CD4-positive, alpha-beta T cell (primary cell): ENCODE data around the gene TMEFF2. TPM values are rescaled to one million over a fixed set of nuclear protein-coding genes. Genes with fewer than 3 reads are reported as not detected.

ENCODE experiments used
- ATAC-seq: fragments of 200-7000 bp; cut with Tn5 transposase; one replicate; pipeline ENCODE4 v1.10.0; 2022; ENCODE audit warnings: mild to moderate bottlenecking; ENCODE audit not compliant: poor library complexity
- CTCF ChIA-PET: fragments of 350-600 bp; sonication (Branson Sonifier 250); formaldehyde crosslinking; loops from one replicate; lab custom pipeline; 2021; ENCODE audit warnings: antibody characterized with exemption, inconsistent platforms; lab: Charles Lee
- POLR2A ChIA-PET: fragments of 350-600 bp; sonication (Branson Sonifier 250); formaldehyde crosslinking; loops from one replicate; lab custom pipeline; 2021; ENCODE audit warnings: antibody characterized with exemption, inconsistent platforms; lab: Charles Lee
- DNase-seq, 14 experiments: peaks; one replicate each; pipeline ENCODE4 v3.0.0-alpha.2; 2013 to 2020; ENCODE audit warnings: mixed read lengths in 2 of 14
- H3K27ac ChIP-seq, 2 donors: one replicate each; pipeline versions ENCODE4 v1.5.1 to v1.7.0; 2013; ENCODE audit warnings: low read length in 2 of 2, low read depth in 1 of 2, mild to moderate bottlenecking in 1 of 2
- H3K27me3 ChIP-seq, 2 experiments: 1 replicate in 1 of 2; 2 replicates in 1 of 2; pipeline versions ENCODE4 v1.6.1 to v1.7.0; 2013; ENCODE audit warnings: low read length in 2 of 2, control low read depth in 1 of 2, mild to moderate bottlenecking in 1 of 2, moderate library complexity in 1 of 2; ENCODE audit not compliant: insufficient read depth in 2 of 2, control insufficient read depth in 1 of 2
- H3K36me3 ChIP-seq: one replicate; pipeline ENCODE4 v1.6.1; 2013; ENCODE audit warnings: low read length, control low read depth; ENCODE audit not compliant: insufficient read depth
- H3K4me1 ChIP-seq: one replicate; pipeline ENCODE4 v1.6.1; 2013; ENCODE audit warnings: low read length, control low read depth; ENCODE audit not compliant: insufficient read depth
- H3K4me3 ChIP-seq: one replicate; pipeline ENCODE4 v1.5.1; 2013; ENCODE audit warnings: mild to moderate bottlenecking, low read length, moderate library complexity
- H3K9me3 ChIP-seq, 2 experiments: 1 replicate in 1 of 2; 2 replicates in 1 of 2; pipeline versions ENCODE4 v1.6.1 to v1.7.0; 2013; ENCODE audit warnings: low read length in 2 of 2, mild to moderate bottlenecking in 2 of 2, control low read depth in 1 of 2, moderate library complexity in 1 of 2; ENCODE audit not compliant: control insufficient read depth in 1 of 2, insufficient read depth in 1 of 2
- H3K27ac Mint-ChIP-seq: one replicate; pipeline ENCODE4 v1.8.0; 2020; ENCODE audit warnings: mixed read lengths
- H3K27me3 Mint-ChIP-seq: one replicate; pipeline ENCODE4 v1.8.0; 2021; ENCODE audit warnings: mixed read lengths
- H3K36me3 Mint-ChIP-seq: one replicate; pipeline ENCODE4 v1.8.0; 2021; ENCODE audit warnings: low read depth, mixed read lengths
- H3K4me1 Mint-ChIP-seq: one replicate; pipeline ENCODE4 v1.8.0; 2021; ENCODE audit warnings: low read depth, mixed read lengths
- H3K4me3 Mint-ChIP-seq: one replicate; pipeline ENCODE4 v1.8.0; 2020; ENCODE audit warnings: mild to moderate bottlenecking, mixed read lengths
- H3K9me3 Mint-ChIP-seq: one replicate; pipeline ENCODE4 v1.8.0; 2020; ENCODE audit warnings: mixed read lengths
- intact Hi-C, 2 experiments: fragments of 100-400 bp; cut with DNase I in 1 of 2; cut with micrococcal nuclease in 1 of 2; formaldehyde crosslinking; loops; one replicate each; pipeline versions ENCODE4 v1.15.1 to v1.9.0; 2023 to 2025; cut with DNase I, micrococcal nuclease
- total RNA-seq, 174 experiments: library from RNA in 2 of 174; stranded (reverse) in 2 of 174; gene quantifications; one replicate each; pipeline ENCODE4 v1.2.3 and lab custom pipeline; 2021 to 2026
- TF ChIP-seq, protein P1 (sequence below): fragments of 200-600 bp; IDR thresholded peaks from one replicate; pipeline ENCODE4 v1.8.0; 2022; ENCODE audit warnings: antibody characterized with exemption, mild to moderate bottlenecking

TMEFF2 gene
- total RNA-seq, 2 experiments from 2014 or later, result not detected

DNA sequence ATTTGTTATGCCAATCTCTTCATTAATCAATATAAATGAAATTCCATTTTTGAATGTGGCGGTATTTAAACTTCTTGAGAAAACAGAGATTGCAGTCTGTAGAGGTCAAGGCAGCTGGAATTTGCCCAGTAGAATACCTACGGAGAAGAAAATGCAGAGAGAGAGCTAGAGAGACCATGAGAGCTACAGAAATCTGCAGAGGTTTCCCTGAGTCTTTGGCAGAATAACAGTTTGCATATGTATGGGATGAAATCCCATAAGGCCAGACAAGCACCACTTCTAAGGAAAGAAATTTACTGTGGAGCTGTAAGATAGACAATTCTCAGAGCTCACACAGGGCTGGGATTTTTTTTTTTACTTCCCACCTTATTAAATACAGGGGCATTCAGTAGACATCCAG lies 23.6 kb upstream of the TMEFF2 start:
- TF ChIP-seq, protein P1, sequence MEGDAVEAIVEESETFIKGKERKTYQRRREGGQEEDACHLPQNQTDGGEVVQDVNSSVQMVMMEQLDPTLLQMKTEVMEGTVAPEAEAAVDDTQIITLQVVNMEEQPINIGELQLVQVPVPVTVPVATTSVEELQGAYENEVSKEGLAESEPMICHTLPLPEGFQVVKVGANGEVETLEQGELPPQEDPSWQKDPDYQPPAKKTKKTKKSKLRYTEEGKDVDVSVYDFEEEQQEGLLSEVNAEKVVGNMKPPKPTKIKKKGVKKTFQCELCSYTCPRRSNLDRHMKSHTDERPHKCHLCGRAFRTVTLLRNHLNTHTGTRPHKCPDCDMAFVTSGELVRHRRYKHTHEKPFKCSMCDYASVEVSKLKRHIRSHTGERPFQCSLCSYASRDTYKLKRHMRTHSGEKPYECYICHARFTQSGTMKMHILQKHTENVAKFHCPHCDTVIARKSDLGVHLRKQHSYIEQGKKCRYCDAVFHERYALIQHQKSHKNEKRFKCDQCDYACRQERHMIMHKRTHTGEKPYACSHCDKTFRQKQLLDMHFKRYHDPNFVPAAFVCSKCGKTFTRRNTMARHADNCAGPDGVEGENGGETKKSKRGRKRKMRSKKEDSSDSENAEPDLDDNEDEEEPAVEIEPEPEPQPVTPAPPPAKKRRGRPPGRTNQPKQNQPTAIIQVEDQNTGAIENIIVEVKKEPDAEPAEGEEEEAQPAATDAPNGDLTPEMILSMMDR, result no peak
- no peak for DNase-seq
- no peaks in the 10 kb centered on the region for H3K36me3 ChIP-seq
- no peak overlapping the region for H3K4me3 Mint-ChIP-seq
- H3K4me1 Mint-ChIP-seq, result no peaks in the 10 kb centered on the region
- no peak overlapping the region for H3K27ac ChIP-seq
- ATAC-seq, result no peak
- H3K36me3 Mint-ChIP-seq, result no peaks in the 10 kb centered on the region
- H3K27ac Mint-ChIP-seq, result no peak overlapping the region
- H3K4me1 ChIP-seq, result no peaks in the 10 kb centered on the region
- no peak overlapping the region for H3K4me3 ChIP-seq
- H3K27me3 Mint-ChIP-seq, result peaks cover 8% of the 10 kb centered on the region
- intact Hi-C loops, result no loop called here
- no peaks in the 10 kb centered on the region for H3K9me3 Mint-ChIP-seq
- ChIA-PET CTCF (no interaction called here), POLR2A (no interaction called here)
- H3K9me3 ChIP-seq, result no peaks in the 10 kb centered on the region
- no peaks in the 10 kb centered on the region for H3K27me3 ChIP-seq

DNA sequence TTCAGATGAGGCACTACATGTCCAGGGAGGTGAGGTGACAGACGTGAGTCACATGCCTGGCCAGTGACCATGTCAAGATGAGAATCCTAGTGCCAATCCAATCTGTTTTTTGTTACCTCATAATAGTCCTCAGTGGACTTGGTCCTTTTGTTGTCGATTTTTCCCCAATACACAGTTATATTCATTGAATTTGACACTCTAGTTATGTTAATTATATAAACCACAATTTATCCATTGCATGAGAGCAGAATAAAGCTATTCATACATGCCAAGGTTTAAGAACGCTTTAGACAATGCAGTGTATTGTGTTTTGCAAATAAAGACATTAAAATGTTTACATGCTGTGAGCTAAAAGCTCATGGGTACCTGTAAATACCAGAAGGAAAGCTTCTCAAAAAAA lies 21.6 kb upstream of the TMEFF2 start:
- no peaks in the 10 kb centered on the region for H3K9me3 ChIP-seq
- peaks cover 12% of the 10 kb centered on the region for H3K27me3 Mint-ChIP-seq
- no peak for ATAC-seq
- no peaks in the 10 kb centered on the region for H3K27me3 ChIP-seq
- H3K4me3 Mint-ChIP-seq, result no peak overlapping the region
- H3K4me1 Mint-ChIP-seq, result no peaks in the 10 kb centered on the region
- ChIA-PET POLR2A (no interaction called here), CTCF (no interaction called here)
- intact Hi-C loops, result no loop called here
- no peaks in the 10 kb centered on the region for H3K4me1 ChIP-seq
- peaks cover 5% of the 10 kb centered on the region for H3K9me3 Mint-ChIP-seq
- DNase-seq, result no peak
- H3K27ac ChIP-seq, result no peak overlapping the region
- no peak overlapping the region for H3K4me3 ChIP-seq
- TF ChIP-seq, protein P1, result no peak
- no peaks in the 10 kb centered on the region for H3K36me3 ChIP-seq
- H3K36me3 Mint-ChIP-seq, result no peaks in the 10 kb centered on the region
- H3K27ac Mint-ChIP-seq, result no peak overlapping the region

DNA sequence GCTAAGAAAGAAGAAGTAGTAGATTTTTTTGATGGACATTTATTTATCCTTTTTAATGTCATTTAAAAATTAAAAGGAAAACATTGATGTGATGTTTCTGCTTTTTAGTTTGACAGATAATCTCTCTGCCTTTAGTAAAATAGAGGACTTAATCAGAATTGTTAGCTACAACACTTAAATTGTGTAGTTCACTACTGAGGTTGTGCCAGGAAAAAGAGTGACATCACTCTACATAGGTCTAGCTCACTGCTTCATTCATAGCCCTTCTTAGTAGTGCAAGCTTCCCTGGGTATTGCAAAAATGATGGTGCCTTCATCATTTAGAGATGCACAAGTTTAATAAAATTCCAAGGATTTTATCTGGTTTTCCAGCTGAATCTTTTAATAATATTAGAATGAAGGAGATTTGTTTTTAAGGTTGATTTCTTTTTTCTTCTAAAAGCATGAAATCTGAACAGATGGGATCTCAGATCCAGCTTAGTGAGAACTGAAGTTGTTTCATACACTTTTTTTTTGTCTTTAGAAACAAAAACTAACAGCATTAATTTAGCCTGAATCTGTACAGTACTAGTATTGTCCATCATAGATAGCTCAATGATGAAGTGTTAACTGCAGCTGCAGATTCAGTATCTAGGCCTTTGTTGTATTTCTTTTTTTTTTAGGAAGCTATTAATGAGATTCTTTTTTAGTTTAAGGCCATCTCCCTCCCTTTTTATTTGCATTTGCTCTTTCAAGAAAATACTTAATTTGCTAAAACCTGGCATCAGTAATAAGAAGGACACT lies 20.6 kb upstream of the TMEFF2 start:
- H3K4me1 ChIP-seq, result no peaks in the 10 kb centered on the region
- intact Hi-C loops, result no loop called here
- no peak overlapping the region for H3K4me3 Mint-ChIP-seq

More for the DNA sequence above, 20.6 kb upstream of the TMEFF2 start:
- Histone ChIP-seq H3K9me3 (no peaks in the 10 kb centered on the region), H3K27me3 (no peaks in the 10 kb centered on the region), H3K36me3 (no peaks in the 10 kb centered on the region), H3K4me3 (no peak overlapping the region), H3K27ac (no peak overlapping the region)
- Mint-ChIP-seq H3K27ac (no peak overlapping the region), H3K4me1 (no peaks in the 10 kb centered on the region), H3K27me3 (peaks cover 12% of the 10 kb centered on the region), H3K36me3 (no peaks in the 10 kb centered on the region), H3K9me3 (peaks cover 5% of the 10 kb centered on the region)
- ChIA-PET POLR2A (no interaction called here), CTCF (no interaction called here)
- TF ChIP-seq, protein P1, result no peak
- ATAC-seq (no peak), DNase-seq (no peak)
